Nucleus accumbens (tissue), 56 donors: ENCODE data around the gene PRUNE2.
A peak's percentile ranks its signal among the peaks of the same experiment; 100 is the strongest.

ENCODE experiments used
- DNase-seq, 56 donors: peaks; one replicate each; lab custom pipeline; 2025; lab: John Stamatoyannopoulos, UW

PRUNE2 gene

GRCh38 chr9:76700916-76701315 lies 205.0 kb downstream of the PRUNE2 start:
- DNase-seq, result no peak

- DNase-seq, result peak in 7 of 56 donors; percentile 8 to 43 (median 15)
Measured at GRCh38 chr9:76699971-76700370, 205.9 kb downstream of the PRUNE2 start.

- DNase-seq, result no peak
Measured at GRCh38 chr9:76697554-76697953, 208.4 kb downstream of the PRUNE2 start.

- DNase-seq, result no peak
Measured at GRCh38 chr9:76697081-76697480, 208.8 kb downstream of the PRUNE2 start.

- no peak for DNase-seq
Measured at GRCh38 chr9:76693912-76694311, 212.0 kb downstream of the PRUNE2 start.

- no peak for DNase-seq
Measured at GRCh38 chr9:76692458-76693129, 213.3 kb downstream of the PRUNE2 start.

- DNase-seq, result peak in 38 of 56 donors; percentile 6 to 69 (median 42)
Measured at GRCh38 chr9:76691517-76692313, 214.2 kb downstream of the PRUNE2 start.

- no peak for DNase-seq
Measured at GRCh38 chr9:76690973-76691370, 214.9 kb downstream of the PRUNE2 start.

GRCh38 chr9:76690246-76690972 lies 215.5 kb downstream of the PRUNE2 start:
- no peak for DNase-seq

GRCh38 chr9:76688471-76689238 lies 217.3 kb downstream of the PRUNE2 start:
- no peak for DNase-seq

- DNase-seq, result peak in 6 of 56 donors; percentile 10 to 67 (median 24)
Measured at GRCh38 chr9:76687861-76688391, 218.0 kb downstream of the PRUNE2 start.

GRCh38 chr9:76686756-76687155 lies 219.2 kb downstream of the PRUNE2 start:
- DNase-seq, result no peak

- no peak for DNase-seq
Measured at GRCh38 chr9:76684213-76684612, 221.7 kb downstream of the PRUNE2 start.

- DNase-seq, result no peak
Measured at GRCh38 chr9:76681556-76681955, 224.4 kb downstream of the PRUNE2 start.

GRCh38 chr9:76680716-76681425 lies 225.0 kb downstream of the PRUNE2 start:
- DNase-seq, result no peak

- DNase-seq, result no peak
Measured at GRCh38 chr9:76677481-76678055, 228.3 kb downstream of the PRUNE2 start.

GRCh38 chr9:76676857-76677256 lies 229.1 kb downstream of the PRUNE2 start:
- DNase-seq, result no peak

GRCh38 chr9:76667521-76667957 lies 238.4 kb downstream of the PRUNE2 start:
- DNase-seq, result no peak

- DNase-seq, result peak in 3 of 56 donors; percentile 4 to 30 (median 4)
Measured at GRCh38 chr9:76665966-76666365, 239.9 kb downstream of the PRUNE2 start.
